ENCODE data around the gene UBE3D. TPM values are rescaled to one million over a fixed set of nuclear protein-coding genes. Genes with fewer than 3 reads are reported as not detected.

Gene UBE3D
- total RNA-seq, 1 donor from 2014 or later, result 12.0 TPM

GRCh38 chr6:82910820-82911219 lies 154.8 kb downstream of the UBE3D start:
- no peak overlapping the region for H3K27ac Mint-ChIP-seq
- H3K36me3 Mint-ChIP-seq, result no peaks in the 10 kb centered on the region
- no peaks in the 10 kb centered on the region for H3K27me3 Mint-ChIP-seq (ENCODE audit: low read depth)
- no peaks in the 10 kb centered on the region for H3K9me3 Mint-ChIP-seq
- peaks cover 26% of the 10 kb centered on the region for H3K4me1 Mint-ChIP-seq
- H3K4me3 Mint-ChIP-seq, result no peak overlapping the region
- no peak for DNase-seq (ENCODE audit: low spot score in 2 of 2, unreplicated experiment in 2 of 2)
- no peak for TF ChIP-seq CTCF (IDR thresholded peaks at IDR 0.05; ENCODE audit: unreplicated experiment)

- no peak for TF ChIP-seq CTCF (IDR thresholded peaks at IDR 0.05; ENCODE audit: unreplicated experiment)
- Mint-ChIP-seq H3K4me1 (peaks cover 26% of the 10 kb centered on the region), H3K9me3 (no peaks in the 10 kb centered on the region), H3K4me3 (no peak overlapping the region), H3K27me3 (ENCODE audit: low read depth) (no peaks in the 10 kb centered on the region), H3K27ac (peak overlapping the region; percentile 14), H3K36me3 (no peaks in the 10 kb centered on the region)
- DNase-seq (ENCODE audit: low spot score in 2 of 2, unreplicated experiment in 2 of 2), result no peak
Observed at GRCh38 chr6:82910395-82910794, 155.2 kb downstream of the UBE3D start.

GRCh38 chr6:82909551-82909950 lies 156.1 kb downstream of the UBE3D start:
- no peak for TF ChIP-seq CTCF (IDR thresholded peaks at IDR 0.05; ENCODE audit: unreplicated experiment)
- Mint-ChIP-seq H3K4me3 (no peak overlapping the region), H3K4me1 (peaks cover 26% of the 10 kb centered on the region), H3K27ac (no peak overlapping the region), H3K9me3 (no peaks in the 10 kb centered on the region), H3K27me3 (ENCODE audit: low read depth) (no peaks in the 10 kb centered on the region), H3K36me3 (no peaks in the 10 kb centered on the region)
- DNase-seq (ENCODE audit: low spot score in 2 of 2, unreplicated experiment in 2 of 2), result no peak

GRCh38 chr6:82908661-82909060 lies 157.0 kb downstream of the UBE3D start:
- no peak for TF ChIP-seq CTCF (IDR thresholded peaks at IDR 0.05; ENCODE audit: unreplicated experiment)
- H3K4me3 Mint-ChIP-seq, result no peak overlapping the region
- no peaks in the 10 kb centered on the region for H3K27me3 Mint-ChIP-seq (ENCODE audit: low read depth)
- no peak for DNase-seq (ENCODE audit: low spot score in 2 of 2, unreplicated experiment in 2 of 2)
- H3K4me1 Mint-ChIP-seq, result peaks cover 32% of the 10 kb centered on the region
- H3K27ac Mint-ChIP-seq, result no peak overlapping the region
- H3K9me3 Mint-ChIP-seq, result no peaks in the 10 kb centered on the region
- H3K36me3 Mint-ChIP-seq, result no peaks in the 10 kb centered on the region

GRCh38 chr6:82906951-82907350 lies 158.7 kb downstream of the UBE3D start:
- Mint-ChIP-seq H3K4me1 (peaks cover 30% of the 10 kb centered on the region), H3K27me3 (ENCODE audit: low read depth) (no peaks in the 10 kb centered on the region), H3K9me3 (no peaks in the 10 kb centered on the region), H3K36me3 (no peaks in the 10 kb centered on the region), H3K27ac (no peak overlapping the region), H3K4me3 (no peak overlapping the region)
- no peak for DNase-seq (ENCODE audit: low spot score in 2 of 2, unreplicated experiment in 2 of 2)
- no peak for TF ChIP-seq CTCF (IDR thresholded peaks at IDR 0.05; ENCODE audit: unreplicated experiment)

GRCh38 chr6:82906489-82906888 lies 159.2 kb downstream of the UBE3D start:
- Mint-ChIP-seq H3K4me1 (peaks cover 26% of the 10 kb centered on the region), H3K9me3 (no peaks in the 10 kb centered on the region), H3K36me3 (no peaks in the 10 kb centered on the region), H3K27me3 (ENCODE audit: low read depth) (no peaks in the 10 kb centered on the region), H3K4me3 (no peak overlapping the region), H3K27ac (no peak overlapping the region)
- DNase-seq (ENCODE audit: low spot score in 2 of 2, unreplicated experiment in 2 of 2), result no peak
- TF ChIP-seq CTCF (IDR thresholded peaks at IDR 0.05; ENCODE audit: unreplicated experiment), result no peak

Data from mesothelial cell of epicardium (in vitro differentiated cells).